GM21381 (cell line): Measurements from ENCODE around the gene RNF144A.
"Not testable (repeated sequence)": the region's sequence is repeated elsewhere in the genome, so short reads cannot be mapped to it uniquely, and the experiment has no call there.

Experiments
- ATAC-seq: cut with Tn5 transposase; IDR thresholded peaks from one replicate; pipeline ENCODE4 v1.9.1; 2021; ENCODE audit warnings: mild to moderate bottlenecking, moderate library complexity; ENCODE audit not compliant: unreplicated experiment

RNF144A gene

GRCh38 chr2:6995391-6996097, 78.3 kb downstream of the RNF144A start:
- no peak for ATAC-seq

- peak; percentile 87 for ATAC-seq
Measured at GRCh38 chr2:6999211-6999877, 82.1 kb downstream of the RNF144A start.

GRCh38 chr2:7001395-7001794, 84.2 kb downstream of the RNF144A start:
- not testable (repeated sequence) for ATAC-seq

DNA sequence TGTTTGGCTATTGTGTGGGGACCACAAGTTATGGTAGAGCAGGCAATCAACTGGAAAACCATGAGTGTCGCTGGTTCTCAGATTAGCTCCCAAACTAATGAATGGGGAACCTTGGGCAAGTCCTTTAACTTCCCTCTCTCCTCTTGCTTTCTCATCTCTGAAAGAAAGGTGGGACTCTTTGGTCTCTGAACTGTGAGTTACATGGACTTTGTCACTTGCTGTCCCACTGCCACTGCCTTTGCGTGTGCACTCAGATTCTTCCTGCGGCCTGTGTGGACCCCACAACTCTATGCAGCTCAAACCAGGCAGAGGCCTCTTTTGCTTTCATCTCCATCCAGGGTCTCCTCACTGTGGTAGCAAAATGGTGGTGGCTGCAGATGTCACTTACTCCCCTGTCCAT, 86.7 kb downstream of the RNF144A start:
- ATAC-seq = no peak

DNA sequence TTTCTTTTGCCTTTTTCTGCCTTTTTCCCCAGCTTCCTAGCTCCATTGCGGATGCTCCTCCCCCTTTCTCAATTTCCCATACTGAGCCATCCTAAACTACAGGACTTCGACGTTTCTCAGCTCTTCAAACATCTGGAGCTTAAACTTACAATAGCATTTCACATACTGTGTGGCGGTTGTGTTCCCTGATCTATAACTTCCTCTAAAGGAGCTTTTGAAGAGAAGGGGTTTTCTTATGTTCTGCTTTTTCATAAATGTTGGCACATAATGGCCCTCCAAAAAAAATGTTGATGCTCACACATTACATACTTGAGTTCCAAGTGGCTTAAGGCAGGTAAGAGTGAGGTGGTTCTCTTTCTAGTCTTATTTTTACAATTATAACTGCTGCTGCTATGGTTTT, 87.4 kb downstream of the RNF144A start:
- no peak for ATAC-seq

GRCh38 chr2:7007488-7007845, 90.3 kb downstream of the RNF144A start:
- peak; percentile 7 for ATAC-seq

DNA sequence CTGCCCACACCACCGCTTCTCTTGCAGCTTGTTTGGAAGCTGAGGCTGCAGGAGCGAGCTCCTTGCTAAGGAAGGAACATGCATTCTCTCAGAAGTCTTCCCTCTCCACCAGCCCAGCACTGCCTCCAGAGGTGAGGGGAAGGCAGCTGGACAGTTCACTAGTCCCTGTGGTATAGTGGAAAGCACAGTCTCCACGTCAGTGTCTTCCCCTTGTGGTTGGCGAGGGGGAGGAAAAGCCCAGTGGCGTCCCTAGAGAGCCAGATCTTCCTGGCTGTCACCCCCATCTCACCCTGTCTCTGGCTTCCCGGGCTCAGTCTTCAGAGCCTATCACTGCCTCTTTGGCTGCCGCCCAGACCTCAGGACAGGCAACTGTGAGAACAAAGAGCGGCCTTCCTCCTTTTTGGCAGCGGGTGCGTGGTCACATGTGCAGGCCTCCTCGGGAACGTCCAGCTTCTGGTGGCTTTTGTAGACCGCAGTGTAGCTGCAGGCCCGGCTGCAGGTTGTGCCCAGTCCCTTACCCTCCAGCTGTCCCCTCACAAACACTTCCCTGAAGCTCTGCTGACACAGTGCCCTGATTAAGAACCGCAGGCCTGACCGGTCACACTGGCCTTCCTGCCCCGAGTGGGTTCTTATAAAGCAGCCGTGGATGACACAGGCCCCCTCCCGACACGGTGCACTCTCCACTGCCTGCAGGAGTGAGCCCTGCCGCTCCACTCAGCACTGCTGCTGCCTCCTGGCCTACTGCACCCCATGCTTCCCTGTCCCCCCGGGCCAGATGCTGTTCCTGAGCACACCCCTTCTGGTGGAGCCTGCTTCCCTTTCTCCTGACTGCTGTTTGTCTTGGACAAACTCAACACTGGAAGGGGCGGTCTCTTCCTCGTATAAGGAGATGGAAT, 90.9 kb downstream of the RNF144A start:
- ATAC-seq = peak; percentile 57

GRCh38 chr2:7009207-7009911, 92.1 kb downstream of the RNF144A start:
- no peak for ATAC-seq

GRCh38 chr2:7010391-7011054, 93.3 kb downstream of the RNF144A start:
- no peak for ATAC-seq

GRCh38 chr2:7011356-7012083, 94.3 kb downstream of the RNF144A start:
- ATAC-seq = no peak

- no peak for ATAC-seq
Measured at GRCh38 chr2:7012141-7012764, 95.0 kb downstream of the RNF144A start.

- ATAC-seq = peak; percentile 25
Measured at GRCh38 chr2:7013471-7014160, 96.4 kb downstream of the RNF144A start.

DNA sequence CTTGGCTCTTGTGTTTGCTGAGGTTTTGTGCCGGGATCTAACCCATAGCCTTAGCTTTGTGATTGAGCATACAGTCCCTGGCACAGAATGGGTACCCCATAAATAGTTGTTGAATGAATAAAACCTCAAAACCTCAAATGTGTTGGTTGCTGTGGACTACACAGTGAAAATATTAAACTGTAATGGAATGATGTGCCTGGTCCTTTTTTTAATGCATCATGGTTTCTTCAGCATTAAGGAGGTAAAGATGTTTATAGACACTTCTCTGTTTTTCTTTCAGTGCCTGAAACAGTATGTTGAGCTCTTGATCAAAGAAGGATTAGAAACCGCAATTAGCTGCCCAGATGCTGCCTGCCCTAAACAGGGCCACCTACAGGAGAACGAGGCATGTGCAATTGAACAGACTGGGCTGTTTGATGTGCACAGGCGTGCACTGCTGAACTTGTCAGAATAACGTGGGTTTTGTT, 97.0 kb downstream of the RNF144A start:
- peak; percentile 70 for ATAC-seq

DNA sequence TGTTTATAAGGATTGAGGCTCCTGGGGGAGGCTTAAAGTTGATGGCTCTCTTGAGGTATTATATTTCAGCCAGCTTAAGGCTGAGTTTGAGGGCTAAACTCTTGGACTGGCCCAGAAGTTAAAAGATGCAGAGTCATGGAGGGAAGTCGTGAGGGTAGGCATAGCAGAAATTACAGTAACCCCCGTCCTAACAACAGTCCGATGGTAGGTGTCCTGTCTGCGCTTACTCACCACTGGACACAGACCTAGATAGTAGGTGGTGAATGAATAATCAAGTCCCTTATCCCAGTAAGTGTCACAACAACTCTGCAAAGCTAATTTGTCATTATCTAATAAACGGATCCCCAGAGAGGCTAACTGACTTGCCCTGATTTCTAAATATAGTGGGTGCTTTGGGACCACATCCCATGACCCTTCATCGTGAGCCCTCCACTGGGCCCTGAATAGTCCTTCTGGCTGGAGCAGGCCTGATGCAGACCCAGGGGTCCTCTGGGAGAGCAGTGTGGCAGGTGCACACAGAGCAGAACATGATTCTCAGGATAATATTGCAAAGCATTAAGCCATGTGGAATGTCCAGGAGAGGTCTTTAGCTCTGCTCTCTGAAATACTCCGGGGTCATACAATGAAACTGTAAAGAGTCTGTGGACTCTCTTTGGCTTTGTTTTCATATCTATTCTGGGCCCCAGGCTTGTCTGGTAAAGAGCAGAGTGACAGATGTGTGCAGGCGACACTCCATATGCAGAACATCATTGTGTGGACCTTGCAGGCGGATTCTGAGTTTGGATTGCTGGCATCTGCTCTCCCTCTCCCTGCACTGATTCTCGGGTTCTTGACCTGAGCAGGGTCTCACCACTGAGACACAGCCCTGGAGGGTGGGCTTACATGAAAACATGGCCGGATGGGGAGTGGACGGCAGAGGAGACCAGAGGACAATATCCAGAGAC, 98.1 kb downstream of the RNF144A start:
- no peak for ATAC-seq

- no peak for ATAC-seq
Measured at GRCh38 chr2:7016148-7016547, 98.9 kb downstream of the RNF144A start.

GRCh38 chr2:7016601-7017211, 99.5 kb downstream of the RNF144A start:
- ATAC-seq = no peak

GRCh38 chr2:7017671-7018281, 100.6 kb downstream of the RNF144A start:
- no peak for ATAC-seq
